GM21723 (cell line): ENCODE data around the gene SLC7A8.

Experiments
- ATAC-seq: cut with Tn5 transposase; IDR thresholded peaks from one replicate; pipeline ENCODE4 v1.9.1; 2021; ENCODE audit warnings: mild to moderate bottlenecking, moderate library complexity; ENCODE audit not compliant: unreplicated experiment

SLC7A8 gene

DNA sequence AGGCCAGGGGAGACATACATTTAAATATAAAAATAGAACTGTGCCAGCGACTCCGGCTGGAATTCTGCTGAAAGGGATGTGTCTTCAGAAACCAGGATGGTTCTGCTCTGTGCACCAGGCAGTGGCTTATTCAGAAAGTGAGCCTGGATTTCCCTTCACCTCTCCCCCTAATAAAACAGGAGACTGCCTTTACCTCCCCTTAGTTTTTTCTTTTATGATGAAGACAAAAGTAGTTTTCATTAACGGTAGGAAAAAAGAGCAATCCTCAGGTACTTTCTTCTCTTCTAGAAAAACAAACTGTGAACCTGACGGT lies 346 bp downstream of the SLC7A8 start:
- no peak for ATAC-seq

- peak; percentile 49 for ATAC-seq
Measured at GRCh38 chr14:23182372-23183157, 895 bp downstream of the SLC7A8 start.

GRCh38 chr14:23181946-23182345 lies 1.5 kb downstream of the SLC7A8 start:
- no peak for ATAC-seq

DNA sequence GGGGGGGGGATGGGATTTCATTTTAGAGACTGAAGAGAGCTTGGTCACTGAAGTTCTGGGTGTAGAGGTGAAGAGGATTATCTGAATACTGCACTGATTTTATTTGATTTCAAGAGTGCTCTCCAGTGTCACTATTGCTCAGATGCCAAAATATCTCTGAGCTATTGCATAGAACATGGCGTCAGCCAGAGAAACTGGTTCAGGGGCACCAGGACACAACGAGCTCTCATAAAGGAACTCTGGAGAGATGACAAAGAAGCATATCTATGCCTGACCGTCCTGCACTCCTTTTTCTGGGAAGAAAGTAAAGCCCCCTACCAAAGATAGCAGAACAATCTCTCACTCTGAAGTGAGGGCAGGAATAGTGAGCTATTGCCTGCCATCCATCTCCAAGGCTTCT lies 2.0 kb downstream of the SLC7A8 start:
- ATAC-seq: no peak

DNA sequence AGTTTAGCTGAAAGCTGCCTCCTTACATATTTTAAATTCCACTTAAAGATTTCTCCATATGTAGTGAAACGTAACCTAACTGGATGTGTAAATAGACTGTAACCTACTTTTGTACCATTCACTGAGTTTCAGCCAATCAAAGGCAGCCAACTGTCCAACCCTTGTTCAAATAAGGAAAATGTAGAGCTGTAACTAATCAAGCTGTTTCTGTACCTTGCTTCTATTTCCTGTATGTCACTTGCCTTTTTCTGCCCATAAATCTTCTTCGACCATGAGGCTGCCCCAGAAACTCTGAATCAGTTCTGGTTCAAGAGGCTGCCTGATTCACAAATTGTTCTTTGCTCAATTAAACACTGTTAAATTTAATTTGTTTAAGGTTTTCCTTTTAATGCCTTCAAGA lies 6.3 kb downstream of the SLC7A8 start:
- ATAC-seq: no peak

DNA sequence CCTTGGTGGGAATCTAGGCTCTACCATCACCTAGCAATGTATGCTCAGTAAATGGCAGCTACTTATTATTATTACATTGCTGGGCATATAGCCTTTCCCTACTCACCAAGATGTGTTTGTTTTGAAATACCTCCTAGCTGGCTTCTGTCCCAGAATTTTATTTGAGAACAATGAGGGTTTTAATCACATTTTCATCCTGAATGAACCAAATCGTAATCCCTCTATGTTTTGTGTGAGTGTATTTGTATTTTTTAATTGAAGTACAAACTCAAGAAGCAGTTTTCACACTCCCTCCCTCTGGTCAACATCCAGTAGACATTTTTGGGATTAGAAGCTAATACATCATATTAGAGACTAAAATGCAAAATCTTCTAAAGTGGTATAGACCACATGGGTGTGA lies 7.6 kb downstream of the SLC7A8 start:
- no peak for ATAC-seq

- no peak for ATAC-seq
Measured at GRCh38 chr14:23174296-23175184, 8.9 kb downstream of the SLC7A8 start.

GRCh38 chr14:23173796-23174195 lies 9.7 kb downstream of the SLC7A8 start:
- ATAC-seq: no peak

DNA sequence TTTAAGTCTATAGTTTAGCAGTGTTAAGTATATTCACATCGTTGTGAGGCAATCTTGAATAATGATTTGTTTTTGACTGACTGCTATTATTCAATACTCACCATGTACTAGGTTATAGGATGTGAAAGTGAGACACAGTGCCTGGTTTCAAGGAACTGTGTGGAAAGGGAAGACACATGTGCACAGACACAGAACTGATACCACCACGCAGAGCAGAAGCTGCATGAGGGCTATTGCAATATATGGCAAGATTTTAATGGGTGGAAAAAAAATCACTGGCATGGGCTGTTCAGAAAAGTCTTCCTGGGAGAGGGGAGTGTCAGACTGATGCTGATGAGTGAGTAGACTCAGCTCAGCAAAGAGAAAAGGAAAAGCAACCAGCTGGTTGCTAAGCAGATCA lies 10.4 kb downstream of the SLC7A8 start:
- ATAC-seq: no peak

GRCh38 chr14:23172574-23172973 lies 10.9 kb downstream of the SLC7A8 start:
- ATAC-seq: no peak

DNA sequence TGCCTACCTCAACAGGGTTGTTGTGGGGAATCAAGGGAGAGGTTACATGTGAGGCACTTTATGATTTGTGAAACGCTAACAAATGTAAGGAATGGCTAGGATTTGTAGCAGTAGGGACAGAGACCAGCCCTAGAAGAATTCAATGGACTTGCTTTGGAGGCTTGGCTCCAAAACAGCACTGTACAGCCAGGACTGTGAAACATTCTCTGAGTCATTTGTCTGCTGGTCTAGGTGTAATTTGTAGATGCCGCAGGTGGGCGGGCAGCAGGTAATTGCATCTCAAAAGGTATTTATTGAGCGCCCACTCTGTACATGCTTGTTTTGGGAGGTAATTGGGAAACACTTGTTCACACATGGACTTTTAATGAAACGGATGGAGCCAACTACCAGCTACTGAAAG lies 11.4 kb downstream of the SLC7A8 start:
- no peak for ATAC-seq

DNA sequence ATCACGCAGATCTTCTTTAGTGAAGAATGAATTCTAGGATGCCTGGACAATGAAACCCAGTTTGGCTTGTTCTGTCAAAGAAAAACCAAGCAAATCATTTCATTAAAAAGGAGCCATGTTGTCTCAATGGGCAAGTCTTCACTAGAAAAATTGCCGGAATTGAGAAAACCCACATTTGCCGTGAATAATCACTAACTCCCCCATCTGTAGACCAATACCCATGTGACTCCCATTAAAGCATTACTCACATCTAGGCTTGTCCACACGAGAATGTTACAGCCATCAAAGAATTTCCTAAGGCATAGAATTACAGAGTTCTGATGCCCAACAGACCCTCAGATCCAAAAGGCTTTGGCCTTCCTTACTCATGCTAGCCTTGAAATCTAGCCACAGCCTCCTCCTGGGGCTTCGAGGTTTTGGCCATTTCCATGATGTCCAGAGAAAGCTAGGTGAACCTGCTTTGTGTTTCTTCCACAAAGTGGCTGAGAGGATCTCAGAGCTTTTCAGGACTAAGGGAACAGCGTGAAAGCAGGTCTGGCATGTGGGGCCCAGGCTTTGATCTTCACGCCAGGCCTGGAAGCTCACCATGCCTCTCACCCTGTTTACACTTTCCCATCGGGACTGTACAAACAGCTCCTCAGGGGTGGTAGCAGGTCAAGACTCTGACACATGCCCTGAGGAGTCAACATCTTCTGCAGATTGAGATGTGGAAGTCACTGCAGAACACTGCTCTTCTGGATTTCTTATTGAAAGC lies 12.1 kb downstream of the SLC7A8 start:
- no peak for ATAC-seq

- no peak for ATAC-seq
Measured at GRCh38 chr14:23169622-23170021, 13.8 kb downstream of the SLC7A8 start.

DNA sequence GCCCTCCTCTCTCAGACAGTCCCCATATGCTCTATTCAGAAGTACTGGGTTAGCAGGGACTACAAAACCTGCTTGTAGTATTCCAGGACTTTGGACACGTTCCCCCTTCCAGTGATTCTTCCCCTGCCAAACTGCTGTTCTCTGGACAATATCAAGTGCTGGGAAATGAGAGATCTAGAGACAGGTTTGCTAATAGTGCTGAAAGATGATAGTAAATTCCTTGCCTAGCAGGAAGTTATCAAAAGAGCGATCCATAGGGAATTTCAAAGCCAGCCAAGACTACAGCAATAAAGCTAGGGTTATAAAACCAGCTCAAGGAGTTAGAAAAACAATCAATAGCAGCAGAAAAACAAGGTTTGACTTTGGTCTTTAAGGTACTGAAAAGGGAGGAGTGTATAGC lies 15.2 kb downstream of the SLC7A8 start:
- ATAC-seq: no peak

- no peak for ATAC-seq
Measured at GRCh38 chr14:23167116-23167847, 16.2 kb downstream of the SLC7A8 start.

DNA sequence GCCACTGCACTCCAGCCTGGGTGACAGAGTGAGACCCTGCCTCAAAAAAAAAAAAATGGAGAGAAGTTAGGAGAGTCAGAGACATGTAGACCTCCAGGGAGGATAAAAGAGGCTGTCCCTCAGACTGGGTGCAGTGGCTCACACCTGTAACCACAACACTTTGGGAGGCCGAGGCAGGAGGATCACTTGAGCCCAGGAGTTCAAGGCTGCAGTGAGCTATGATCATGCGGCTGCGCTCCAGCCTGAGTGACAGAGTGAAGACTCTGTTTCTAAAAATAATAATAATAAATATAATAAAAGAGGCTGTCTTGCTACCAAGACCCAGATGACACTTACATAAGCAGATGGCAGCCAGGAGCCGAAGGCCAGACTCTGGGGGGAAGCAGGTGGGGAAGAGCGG lies 18.5 kb downstream of the SLC7A8 start:
- ATAC-seq: no peak

DNA sequence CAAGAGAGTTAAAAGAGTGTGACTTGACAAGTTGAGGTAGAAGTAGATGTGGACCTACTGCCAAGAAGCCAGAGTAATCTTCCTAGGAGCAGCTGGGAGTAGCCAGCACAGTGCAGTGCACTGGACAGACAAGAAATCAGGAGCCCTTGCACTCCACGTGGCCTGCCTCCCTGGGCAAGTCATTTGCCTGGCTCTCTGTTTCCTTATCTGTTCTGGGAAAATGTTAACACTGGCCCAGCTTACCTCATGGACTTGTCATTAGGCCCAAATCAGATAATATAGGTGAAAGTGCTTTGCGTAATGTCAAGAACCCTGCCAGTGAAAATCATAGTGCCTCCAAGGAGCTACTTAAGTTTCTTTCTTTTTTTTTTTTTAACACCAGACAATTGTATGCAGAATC lies 19.2 kb downstream of the SLC7A8 start:
- ATAC-seq: no peak

- no peak for ATAC-seq
Measured at GRCh38 chr14:23163830-23164229, 19.6 kb downstream of the SLC7A8 start.

GRCh38 chr14:23162800-23163199 lies 20.7 kb downstream of the SLC7A8 start:
- no peak for ATAC-seq

DNA sequence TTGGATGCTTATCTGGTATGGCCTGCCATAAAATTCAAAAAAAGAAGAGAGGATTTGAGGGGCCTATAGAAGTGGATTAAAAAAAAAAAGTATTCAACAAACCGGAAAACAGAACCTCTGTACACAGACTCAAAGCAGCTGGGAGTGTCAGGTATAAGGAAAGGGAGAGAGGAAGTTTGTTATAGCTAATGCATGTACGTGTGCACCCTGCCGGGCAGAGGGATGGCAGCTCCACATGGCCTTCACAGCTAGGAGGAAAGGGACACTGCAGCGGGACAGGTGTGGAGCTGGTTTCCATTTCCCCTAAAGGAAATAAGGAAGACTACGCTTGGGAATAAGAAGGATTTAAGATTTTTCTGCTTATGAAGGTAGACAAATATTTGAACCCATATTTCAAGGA lies 21.5 kb downstream of the SLC7A8 start:
- no peak for ATAC-seq

DNA sequence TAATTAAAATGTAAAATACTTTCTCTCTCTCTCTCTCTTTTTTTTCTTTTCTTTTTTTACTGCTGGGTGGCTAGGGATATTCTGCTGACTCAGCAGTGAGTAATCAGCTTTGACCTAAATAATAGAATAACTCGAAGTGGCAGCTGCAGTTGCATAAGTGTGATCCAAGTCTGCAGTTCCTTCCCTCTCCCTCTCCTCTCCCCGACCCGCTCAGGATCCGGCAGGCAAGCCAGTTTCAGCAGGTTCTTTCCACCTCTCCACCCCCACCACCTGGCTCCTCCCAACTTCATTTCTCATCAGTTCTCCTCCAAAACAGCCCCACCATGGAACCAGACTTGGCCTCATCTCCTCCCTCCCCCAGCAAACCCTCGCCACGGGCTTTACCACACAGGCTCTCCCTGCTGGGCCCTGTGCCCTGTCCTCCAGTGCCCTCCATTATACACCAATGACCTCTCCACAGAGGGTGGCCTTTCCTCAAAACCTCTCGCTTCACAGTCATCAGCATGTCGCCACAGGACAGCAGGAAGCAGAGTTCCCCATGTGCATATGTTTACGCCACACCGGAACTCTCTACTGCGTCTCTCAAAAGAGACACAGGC lies 22.4 kb downstream of the SLC7A8 start:
- ATAC-seq: no peak
